ENCODE results near the gene CLCF1.

The CLCF1 gene

GRCh38 chr11:67393437-67393836 is 20.0 kb upstream of the CLCF1 start:
- Histone ChIP-seq H3K27ac (ENCODE audit: low read length) (no peak overlapping the region), H3K36me3 (ENCODE audit: control insufficient read depth, insufficient read depth, low read length) (peaks cover 21% of the 10 kb centered on the region), H3K27me3 (ENCODE audit: control insufficient read depth, insufficient read depth, low read length) (no peaks in the 10 kb centered on the region), H3K4me1 (ENCODE audit: control insufficient read depth, insufficient read depth, low read length) (peaks cover 7% of the 10 kb centered on the region), H3K4me3 (ENCODE audit: low read length) (no peak overlapping the region), H3K9me3 (ENCODE audit: control insufficient read depth, insufficient read depth, low read length) (no peaks in the 10 kb centered on the region)
- no peak for DNase-seq (ENCODE audit: low read depth, low spot score)
- WGBS (ENCODE audit: insufficient coverage, insufficient read length), result no CpG with 5 or more reads among the region's 18 CpGs

- DNase-seq (ENCODE audit: low read depth, low spot score), result no peak
- no peak overlapping the region for H3K27ac ChIP-seq (ENCODE audit: low read length)
- peaks cover 11% of the 10 kb centered on the region for H3K36me3 ChIP-seq (ENCODE audit: control insufficient read depth, insufficient read depth, low read length)
- no peaks in the 10 kb centered on the region for H3K9me3 ChIP-seq (ENCODE audit: control insufficient read depth, insufficient read depth, low read length)
- no CpG with 5 or more reads among the region's 31 CpGs for WGBS (ENCODE audit: insufficient coverage, insufficient read length)
- H3K27me3 ChIP-seq (ENCODE audit: control insufficient read depth, insufficient read depth, low read length), result no peaks in the 10 kb centered on the region
- peak overlapping the region; percentile 49; the same call in 1 of the 2 replicates for H3K4me3 ChIP-seq (ENCODE audit: low read length)
- peaks cover 7% of the 10 kb centered on the region for H3K4me1 ChIP-seq (ENCODE audit: control insufficient read depth, insufficient read depth, low read length)
These were observed 18.9 kb upstream of the CLCF1 start for GRCh38 chr11:67392183-67392715.

- Histone ChIP-seq H3K27me3 (ENCODE audit: control insufficient read depth, insufficient read depth, low read length) (no peaks in the 10 kb centered on the region), H3K27ac (ENCODE audit: low read length) (no peak within 1 kb of the TSS), H3K36me3 (ENCODE audit: control insufficient read depth, insufficient read depth, low read length) (peaks cover 11% of the 10 kb centered on the region), H3K4me3 (ENCODE audit: low read length) (peak within 1 kb of the TSS; percentile 49), H3K9me3 (ENCODE audit: control insufficient read depth, insufficient read depth, low read length) (no peaks in the 10 kb centered on the region), H3K4me1 (ENCODE audit: control insufficient read depth, insufficient read depth, low read length) (peaks cover 7% of the 10 kb centered on the region)
- WGBS (ENCODE audit: insufficient coverage, insufficient read length), result no CpG with 5 or more reads among the region's 75 CpGs
- DNase-seq (ENCODE audit: low read depth, low spot score), result peak; percentile 92
These were observed 18.1 kb upstream of the CLCF1 start, which contains the start of gene RAD9A for GRCh38 chr11:67391304-67392182. RAD9A (plus strand) TSS chr11:67391986; CDS start chr11:67392045, 59 bp downstream.

- no peak for DNase-seq (ENCODE audit: low read depth, low spot score)
- Histone ChIP-seq H3K4me1 (ENCODE audit: control insufficient read depth, insufficient read depth, low read length) (peaks cover 7% of the 10 kb centered on the region), H3K27me3 (ENCODE audit: control insufficient read depth, insufficient read depth, low read length) (no peaks in the 10 kb centered on the region), H3K36me3 (ENCODE audit: control insufficient read depth, insufficient read depth, low read length) (peaks cover 9% of the 10 kb centered on the region), H3K9me3 (ENCODE audit: control insufficient read depth, insufficient read depth, low read length) (no peaks in the 10 kb centered on the region), H3K27ac (ENCODE audit: low read length) (no peak overlapping the region), H3K4me3 (ENCODE audit: low read length) (peak overlapping the region; percentile 49; the same call in 1 of the 2 replicates)
- no CpG with 5 or more reads among the region's 15 CpGs for WGBS (ENCODE audit: insufficient coverage, insufficient read length)
These were observed 17.5 kb upstream of the CLCF1 start for GRCh38 chr11:67390947-67391303.

- H3K9me3 ChIP-seq (ENCODE audit: control insufficient read depth, insufficient read depth, low read length), result no peaks in the 10 kb centered on the region
- no peaks in the 10 kb centered on the region; the same call in 1 of the 2 replicates for H3K27me3 ChIP-seq (ENCODE audit: control insufficient read depth, insufficient read depth, low read length)
- no peak for DNase-seq (ENCODE audit: low read depth, low spot score)
- peaks cover 3% of the 10 kb centered on the region; the same call in 1 of the 2 replicates for H3K36me3 ChIP-seq (ENCODE audit: control insufficient read depth, insufficient read depth, low read length)
- H3K4me3 ChIP-seq (ENCODE audit: low read length), result no peak overlapping the region
- no CpG with 5 or more reads among the region's 6 CpGs for WGBS (ENCODE audit: insufficient coverage, insufficient read length)
- H3K27ac ChIP-seq (ENCODE audit: low read length), result no peak overlapping the region
- H3K4me1 ChIP-seq (ENCODE audit: control insufficient read depth, insufficient read depth, low read length), result peaks cover 5% of the 10 kb centered on the region; the same call in 1 of the 2 replicates
These were observed 16.1 kb upstream of the CLCF1 start for GRCh38 chr11:67389477-67389876.

- Histone ChIP-seq H3K27me3 (ENCODE audit: control insufficient read depth, insufficient read depth, low read length) (no peaks in the 10 kb centered on the region; the same call in 1 of the 2 replicates), H3K27ac (ENCODE audit: low read length) (no peak overlapping the region), H3K4me3 (ENCODE audit: low read length) (no peak overlapping the region), H3K4me1 (ENCODE audit: control insufficient read depth, insufficient read depth, low read length) (peaks cover 3% of the 10 kb centered on the region; the same call in 1 of the 2 replicates), H3K9me3 (ENCODE audit: control insufficient read depth, insufficient read depth, low read length) (no peaks in the 10 kb centered on the region), H3K36me3 (ENCODE audit: control insufficient read depth, insufficient read depth, low read length) (peaks cover 1% of the 10 kb centered on the region; the same call in 1 of the 2 replicates)
- WGBS (ENCODE audit: insufficient coverage, insufficient read length), result no CpG with 5 or more reads among the region's 6 CpGs
- no peak for DNase-seq (ENCODE audit: low read depth, low spot score)
These were observed 14.1 kb upstream of the CLCF1 start for GRCh38 chr11:67387518-67387917.

GRCh38 chr11:67387069-67387468 is 13.7 kb upstream of the CLCF1 start:
- no CpG with 5 or more reads among the region's 9 CpGs for WGBS (ENCODE audit: insufficient coverage, insufficient read length)
- no peaks in the 10 kb centered on the region; the same call in 1 of the 2 replicates for H3K4me1 ChIP-seq (ENCODE audit: control insufficient read depth, insufficient read depth, low read length)
- DNase-seq (ENCODE audit: low read depth, low spot score), result no peak
- no peak overlapping the region for H3K4me3 ChIP-seq (ENCODE audit: low read length)
- H3K9me3 ChIP-seq (ENCODE audit: control insufficient read depth, insufficient read depth, low read length), result no peaks in the 10 kb centered on the region
- H3K36me3 ChIP-seq (ENCODE audit: control insufficient read depth, insufficient read depth, low read length), result no peaks in the 10 kb centered on the region
- H3K27me3 ChIP-seq (ENCODE audit: control insufficient read depth, insufficient read depth, low read length), result no peaks in the 10 kb centered on the region; the same call in 1 of the 2 replicates
- no peak overlapping the region for H3K27ac ChIP-seq (ENCODE audit: low read length)

- no CpG with 5 or more reads among the region's 3 CpGs for WGBS (ENCODE audit: insufficient coverage, insufficient read length)
- no peaks in the 10 kb centered on the region for H3K36me3 ChIP-seq (ENCODE audit: control insufficient read depth, insufficient read depth, low read length)
These were observed 11.5 kb upstream of the CLCF1 start for GRCh38 chr11:67384851-67385366.

GRCh38 chr11:67382276-67383136 is 9.1 kb upstream of the CLCF1 start:
- H3K9me3 ChIP-seq (ENCODE audit: control insufficient read depth, insufficient read depth, low read length), result no peaks in the 10 kb centered on the region
- DNase-seq (ENCODE audit: low read depth, low spot score), result no peak
- no CpG with 5 or more reads among the region's 16 CpGs for WGBS (ENCODE audit: insufficient coverage, insufficient read length)
- H3K36me3 ChIP-seq (ENCODE audit: control insufficient read depth, insufficient read depth, low read length), result no peaks in the 10 kb centered on the region
- no peak overlapping the region for H3K4me3 ChIP-seq (ENCODE audit: low read length)
- H3K27me3 ChIP-seq (ENCODE audit: control insufficient read depth, insufficient read depth, low read length), result no peaks in the 10 kb centered on the region; the same call in 1 of the 2 replicates
- no peaks in the 10 kb centered on the region for H3K4me1 ChIP-seq (ENCODE audit: control insufficient read depth, insufficient read depth, low read length)
- H3K27ac ChIP-seq (ENCODE audit: low read length), result no peak overlapping the region

More at GRCh38 chr11:67384851-67385366, 11.5 kb upstream of the CLCF1 start:
- DNase-seq (ENCODE audit: low read depth, low spot score), result no peak
- Histone ChIP-seq H3K27me3 (ENCODE audit: control insufficient read depth, insufficient read depth, low read length) (no peaks in the 10 kb centered on the region; the same call in 1 of the 2 replicates), H3K4me1 (ENCODE audit: control insufficient read depth, insufficient read depth, low read length) (no peaks in the 10 kb centered on the region; the same call in 1 of the 2 replicates), H3K9me3 (ENCODE audit: control insufficient read depth, insufficient read depth, low read length) (no peaks in the 10 kb centered on the region), H3K27ac (ENCODE audit: low read length) (no peak overlapping the region), H3K4me3 (ENCODE audit: low read length) (no peak overlapping the region)
